ENCODE results near the gene CLRN2.

Gene CLRN2, protein sequence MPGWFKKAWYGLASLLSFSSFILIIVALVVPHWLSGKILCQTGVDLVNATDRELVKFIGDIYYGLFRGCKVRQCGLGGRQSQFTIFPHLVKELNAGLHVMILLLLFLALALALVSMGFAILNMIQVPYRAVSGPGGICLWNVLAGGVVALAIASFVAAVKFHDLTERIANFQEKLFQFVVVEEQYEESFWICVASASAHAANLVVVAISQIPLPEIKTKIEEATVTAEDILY

DNA sequence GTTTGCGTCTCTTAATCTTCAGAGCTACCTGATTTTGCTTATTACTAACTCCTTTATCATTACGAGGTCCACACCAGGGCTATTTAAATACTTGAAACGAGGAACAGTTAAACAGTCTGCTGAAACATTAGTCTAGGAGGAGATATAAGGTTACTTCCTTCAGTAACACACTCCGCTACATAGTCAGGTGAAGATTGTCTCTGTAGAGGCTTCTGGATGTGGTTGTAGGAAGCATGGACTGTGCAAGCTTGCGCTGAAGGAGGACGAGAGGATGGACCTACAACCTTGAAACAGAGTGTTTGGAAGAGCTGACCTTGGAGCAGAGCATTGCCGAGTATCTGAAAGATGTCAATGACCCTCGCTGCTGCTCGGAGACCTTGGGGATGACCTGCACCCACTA is at the start of gene CLRN2:
CLRN2 (plus strand) TSS at position 301 of the 400 bp plus-strand sequence. CDS start 102 bp downstream, outside the sequence.
- TF ChIP-seq, protein P1, sequence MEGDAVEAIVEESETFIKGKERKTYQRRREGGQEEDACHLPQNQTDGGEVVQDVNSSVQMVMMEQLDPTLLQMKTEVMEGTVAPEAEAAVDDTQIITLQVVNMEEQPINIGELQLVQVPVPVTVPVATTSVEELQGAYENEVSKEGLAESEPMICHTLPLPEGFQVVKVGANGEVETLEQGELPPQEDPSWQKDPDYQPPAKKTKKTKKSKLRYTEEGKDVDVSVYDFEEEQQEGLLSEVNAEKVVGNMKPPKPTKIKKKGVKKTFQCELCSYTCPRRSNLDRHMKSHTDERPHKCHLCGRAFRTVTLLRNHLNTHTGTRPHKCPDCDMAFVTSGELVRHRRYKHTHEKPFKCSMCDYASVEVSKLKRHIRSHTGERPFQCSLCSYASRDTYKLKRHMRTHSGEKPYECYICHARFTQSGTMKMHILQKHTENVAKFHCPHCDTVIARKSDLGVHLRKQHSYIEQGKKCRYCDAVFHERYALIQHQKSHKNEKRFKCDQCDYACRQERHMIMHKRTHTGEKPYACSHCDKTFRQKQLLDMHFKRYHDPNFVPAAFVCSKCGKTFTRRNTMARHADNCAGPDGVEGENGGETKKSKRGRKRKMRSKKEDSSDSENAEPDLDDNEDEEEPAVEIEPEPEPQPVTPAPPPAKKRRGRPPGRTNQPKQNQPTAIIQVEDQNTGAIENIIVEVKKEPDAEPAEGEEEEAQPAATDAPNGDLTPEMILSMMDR (conservative IDR thresholded peaks at IDR 0.05; ENCODE audit: low read length) = no peak
- no peak within 1 kb of the TSS for H3K4me3 ChIP-seq (ENCODE audit: low read length)
- DNase-seq (ENCODE audit: low read depth) = no peak

DNA sequence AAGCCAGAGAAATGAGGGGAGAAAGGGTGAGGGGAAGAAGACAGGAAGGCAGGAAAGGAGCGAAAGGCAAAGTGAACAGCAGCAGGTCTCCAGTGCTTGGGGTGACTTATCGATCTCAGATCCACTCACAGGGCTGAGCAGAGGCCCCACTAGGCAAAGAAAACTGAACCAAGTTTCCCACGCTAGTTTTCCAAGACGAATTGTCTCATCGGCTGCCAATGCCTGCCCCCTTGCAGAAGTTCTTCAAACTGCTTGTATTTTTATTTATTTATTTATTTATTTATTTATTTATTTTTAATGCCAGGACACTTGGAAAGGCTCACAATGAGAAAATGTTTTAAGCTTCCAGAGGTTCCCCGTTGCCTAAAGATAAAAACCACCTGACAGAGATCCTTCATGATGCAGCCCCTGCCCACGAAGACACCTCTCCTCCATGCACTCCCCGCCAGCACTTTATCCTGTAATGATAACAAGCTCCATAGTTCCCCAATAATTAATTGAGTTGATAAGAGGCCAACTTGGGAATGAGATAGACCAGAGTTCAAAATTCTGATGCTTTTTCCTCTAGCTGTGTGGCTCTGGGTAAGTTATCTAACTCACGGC is 46.2 kb upstream of the CLRN2 start:
- TF ChIP-seq, protein P1 (conservative IDR thresholded peaks at IDR 0.05; ENCODE audit: low read length) = peak; percentile 59
- no peak overlapping the region for H3K4me3 ChIP-seq (ENCODE audit: low read length)
- peak; percentile 59 for DNase-seq (ENCODE audit: low read depth)

DNA sequence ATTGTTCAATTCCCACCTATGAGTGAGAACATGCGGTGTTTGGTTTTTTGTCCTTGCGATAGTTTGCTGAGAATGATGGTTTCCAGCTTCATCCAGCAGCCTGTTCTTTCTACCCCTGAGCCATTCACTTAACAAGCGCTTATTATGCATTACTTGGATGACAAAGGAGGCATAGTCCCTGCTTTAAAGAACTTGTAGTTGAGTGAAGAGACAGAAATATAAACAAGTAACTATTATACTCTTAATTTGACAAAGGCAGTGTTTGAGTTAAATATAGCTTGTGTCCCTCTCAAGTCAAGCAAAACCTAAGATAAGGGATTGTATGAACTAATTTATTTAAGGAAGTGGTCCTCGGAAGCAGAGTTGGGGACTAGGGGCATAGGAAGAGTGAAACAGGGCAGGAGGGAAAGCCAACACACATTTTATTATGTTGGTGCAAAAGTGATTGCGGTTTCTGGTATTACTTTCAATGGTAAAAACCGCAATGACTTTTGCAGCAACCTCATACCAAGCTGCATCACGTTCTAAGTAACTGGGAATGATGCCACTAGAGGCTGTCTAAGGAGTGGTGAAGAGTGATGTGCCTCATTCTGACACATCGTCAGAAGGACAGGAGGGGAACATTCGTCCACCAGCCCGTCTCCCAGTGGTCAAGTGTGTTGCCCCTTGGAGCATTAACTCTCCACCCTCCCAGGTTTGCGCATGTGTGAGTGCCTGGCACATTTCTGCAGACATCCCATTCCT is 44.9 kb upstream of the CLRN2 start:
- TF ChIP-seq, protein P1 (conservative IDR thresholded peaks at IDR 0.05; ENCODE audit: low read length) = no peak
- peak; percentile 5 for DNase-seq (ENCODE audit: low read depth)

DNA sequence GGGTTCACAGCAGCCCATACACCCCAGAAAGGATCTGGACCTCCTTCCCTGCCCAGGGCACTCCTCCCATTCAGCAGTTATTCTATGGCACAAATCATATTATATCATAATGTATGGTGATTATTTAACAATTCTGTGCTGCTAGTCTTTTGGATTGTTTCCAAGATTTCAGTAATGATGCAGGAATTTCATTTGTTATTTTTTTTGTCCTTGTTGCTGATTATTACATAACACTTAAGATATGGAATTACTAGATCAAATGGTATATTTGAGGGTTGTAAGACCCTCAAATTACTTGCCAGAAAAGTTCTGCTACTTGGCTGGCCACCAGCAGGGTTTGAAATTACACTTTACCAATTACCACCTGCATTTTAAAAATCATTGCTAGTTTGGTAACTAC is 39.5 kb upstream of the CLRN2 start:
- no peak overlapping the region for H3K4me3 ChIP-seq (ENCODE audit: low read length)
- DNase-seq (ENCODE audit: low read depth) = peak; percentile 11
- TF ChIP-seq, protein P1 (conservative IDR thresholded peaks at IDR 0.05; ENCODE audit: low read length) = no peak

More for the DNA sequence above, 44.9 kb upstream of the CLRN2 start:
- H3K4me3 ChIP-seq (ENCODE audit: low read length) = no peak overlapping the region

DNA sequence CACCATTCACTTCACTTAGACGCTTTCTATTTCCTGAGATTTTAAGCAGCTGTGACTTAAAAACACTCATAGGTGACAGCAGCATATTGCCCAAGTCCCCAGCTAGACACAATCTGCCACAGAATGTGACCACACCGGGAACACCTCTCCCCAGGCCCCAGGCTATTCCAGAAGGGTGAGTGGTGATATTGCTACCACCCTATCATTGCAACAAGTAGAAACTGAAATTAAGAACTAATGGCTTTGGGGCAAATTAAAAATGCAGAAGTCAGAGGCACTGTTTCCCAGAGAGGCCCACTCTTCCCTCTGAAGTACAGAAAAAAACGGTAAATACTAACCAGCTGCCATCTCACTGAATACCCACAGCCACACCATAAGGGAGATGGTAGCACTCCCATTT is 38.1 kb upstream of the CLRN2 start:
- TF ChIP-seq, protein P1 (conservative IDR thresholded peaks at IDR 0.05; ENCODE audit: low read length) = no peak
- no peak for DNase-seq (ENCODE audit: low read depth)
- H3K4me3 ChIP-seq (ENCODE audit: low read length) = no peak overlapping the region

DNA sequence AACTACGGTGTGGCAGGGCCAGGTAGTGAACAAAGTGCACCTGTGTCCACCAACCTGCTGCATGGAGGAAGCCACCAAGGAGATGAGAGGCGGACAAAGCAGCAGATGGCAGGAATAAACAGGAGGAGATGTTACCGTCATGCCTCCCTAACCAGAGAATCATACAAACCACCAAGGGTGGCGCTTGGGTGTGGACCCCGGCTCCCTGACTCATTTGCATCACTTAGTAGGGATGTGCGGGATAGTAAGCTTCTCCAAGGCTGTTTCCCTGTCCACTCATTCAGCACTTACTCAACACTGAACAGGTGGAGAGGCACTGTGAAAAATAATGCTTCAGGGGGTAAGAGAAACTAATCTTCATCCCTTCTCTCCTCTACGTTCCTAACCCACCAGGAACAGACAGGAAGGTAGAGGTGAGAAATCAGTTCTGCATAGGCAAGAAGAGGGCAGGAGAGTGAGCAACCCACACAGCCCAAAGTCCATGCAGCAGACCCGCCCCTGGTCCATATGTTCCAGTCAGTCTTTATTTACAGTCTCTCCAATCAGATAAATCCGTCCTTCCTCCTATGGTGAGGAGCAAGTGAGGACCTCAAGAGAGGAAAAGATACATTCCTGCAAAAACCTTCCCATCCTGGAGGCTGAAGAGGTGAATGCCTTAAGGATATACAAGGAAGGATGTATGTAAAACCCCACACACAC is 37.0 kb upstream of the CLRN2 start:
- TF ChIP-seq, protein P1 (conservative IDR thresholded peaks at IDR 0.05; ENCODE audit: low read length) = no peak
- no peak for DNase-seq (ENCODE audit: low read depth)
- no peak overlapping the region for H3K4me3 ChIP-seq (ENCODE audit: low read length)

Data from AG10803 (cell line).